OCI-LY1 (cell line): ENCODE measurements around the gene LMTK3.

Experiments
- CTCF ChIP-seq: fragments of 200-600 bp; sonication (generic), shearing (Covaris generic); IDR thresholded peaks from 2 replicates; pipeline ENCODE4 v1.5.1; 2017; ENCODE audit warnings: mild to moderate bottlenecking, antibody characterized with exemption, low read length, moderate library complexity, mixed read lengths
- EZH2 ChIP-seq: fragments of 200-600 bp; sonication (generic), shearing (Covaris generic); IDR thresholded peaks from 2 replicates; pipeline ENCODE4 v1.8.0; 2017; ENCODE audit warnings: borderline replicate concordance, mixed run types, mild to moderate bottlenecking, antibody characterized with exemption, low read length, moderate library complexity, mixed read lengths

- TF ChIP-seq CTCF, result no peak
- TF ChIP-seq EZH2, result no peak
These were observed 990 bp downstream of the LMTK3 start for GRCh38 chr19:48510421-48511268.
